ENCODE measurements around the gene TTC13. TPM values are rescaled to one million over a fixed set of nuclear protein-coding genes. Genes with fewer than 3 reads are reported as not detected.

Gene TTC13
- total and polyA plus RNA-seq, 2 of the 13 experiments (the other 11 are each of a cell fraction or from before 2014, with no cell fraction given) = 5.8 to 15.9 TPM

DNA sequence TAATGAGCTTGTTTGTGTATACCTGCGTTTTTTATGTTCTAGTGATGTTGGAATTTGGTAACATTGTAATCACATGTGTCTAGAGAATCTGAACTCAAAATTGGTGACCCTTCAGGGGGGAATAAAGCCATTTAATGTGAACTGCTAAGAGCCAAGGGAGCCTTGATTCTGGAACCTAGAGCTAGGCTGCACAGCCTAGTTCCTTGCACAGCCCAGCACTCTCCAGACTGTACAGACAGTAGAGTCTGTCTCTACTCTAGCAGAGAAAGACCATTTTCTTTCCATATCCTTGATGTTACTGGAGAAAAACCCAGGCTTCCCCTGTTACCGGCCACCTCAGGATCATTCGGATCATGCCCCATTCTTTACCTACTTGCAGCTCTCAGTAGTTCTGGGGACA, 8.8 kb upstream of the TTC13 start:
- 97% methylated on average over 3 of the region's 3 CpGs for WGBS (ENCODE audit: low lambda C conversion rate)
- TF ChIP-seq, protein P1, sequence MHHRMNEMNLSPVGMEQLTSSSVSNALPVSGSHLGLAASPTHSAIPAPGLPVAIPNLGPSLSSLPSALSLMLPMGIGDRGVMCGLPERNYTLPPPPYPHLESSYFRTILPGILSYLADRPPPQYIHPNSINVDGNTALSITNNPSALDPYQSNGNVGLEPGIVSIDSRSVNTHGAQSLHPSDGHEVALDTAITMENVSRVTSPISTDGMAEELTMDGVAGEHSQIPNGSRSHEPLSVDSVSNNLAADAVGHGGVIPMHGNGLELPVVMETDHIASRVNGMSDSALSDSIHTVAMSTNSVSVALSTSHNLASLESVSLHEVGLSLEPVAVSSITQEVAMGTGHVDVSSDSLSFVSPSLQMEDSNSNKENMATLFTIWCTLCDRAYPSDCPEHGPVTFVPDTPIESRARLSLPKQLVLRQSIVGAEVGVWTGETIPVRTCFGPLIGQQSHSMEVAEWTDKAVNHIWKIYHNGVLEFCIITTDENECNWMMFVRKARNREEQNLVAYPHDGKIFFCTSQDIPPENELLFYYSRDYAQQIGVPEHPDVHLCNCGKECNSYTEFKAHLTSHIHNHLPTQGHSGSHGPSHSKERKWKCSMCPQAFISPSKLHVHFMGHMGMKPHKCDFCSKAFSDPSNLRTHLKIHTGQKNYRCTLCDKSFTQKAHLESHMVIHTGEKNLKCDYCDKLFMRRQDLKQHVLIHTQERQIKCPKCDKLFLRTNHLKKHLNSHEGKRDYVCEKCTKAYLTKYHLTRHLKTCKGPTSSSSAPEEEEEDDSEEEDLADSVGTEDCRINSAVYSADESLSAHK (CRISPR knock-in tag; IDR thresholded peaks at IDR 0.05; ENCODE audit: borderline replicate concordance) = no peak
- TF ChIP-seq CHD4 (IDR thresholded peaks at IDR 0.05; ENCODE audit: borderline replicate concordance, low read length) = no peak
- no peak for TF ChIP-seq ZNF33B (CRISPR knock-in tag; IDR thresholded peaks at IDR 0.05)
- no peak for TF ChIP-seq ZNF570 (CRISPR knock-in tag; IDR thresholded peaks at IDR 0.05; ENCODE audit: borderline replicate concordance)
- TF ChIP-seq NFYC (CRISPR knock-in tag; IDR thresholded peaks at IDR 0.05) = no peak
- TF ChIP-seq, protein P2, sequence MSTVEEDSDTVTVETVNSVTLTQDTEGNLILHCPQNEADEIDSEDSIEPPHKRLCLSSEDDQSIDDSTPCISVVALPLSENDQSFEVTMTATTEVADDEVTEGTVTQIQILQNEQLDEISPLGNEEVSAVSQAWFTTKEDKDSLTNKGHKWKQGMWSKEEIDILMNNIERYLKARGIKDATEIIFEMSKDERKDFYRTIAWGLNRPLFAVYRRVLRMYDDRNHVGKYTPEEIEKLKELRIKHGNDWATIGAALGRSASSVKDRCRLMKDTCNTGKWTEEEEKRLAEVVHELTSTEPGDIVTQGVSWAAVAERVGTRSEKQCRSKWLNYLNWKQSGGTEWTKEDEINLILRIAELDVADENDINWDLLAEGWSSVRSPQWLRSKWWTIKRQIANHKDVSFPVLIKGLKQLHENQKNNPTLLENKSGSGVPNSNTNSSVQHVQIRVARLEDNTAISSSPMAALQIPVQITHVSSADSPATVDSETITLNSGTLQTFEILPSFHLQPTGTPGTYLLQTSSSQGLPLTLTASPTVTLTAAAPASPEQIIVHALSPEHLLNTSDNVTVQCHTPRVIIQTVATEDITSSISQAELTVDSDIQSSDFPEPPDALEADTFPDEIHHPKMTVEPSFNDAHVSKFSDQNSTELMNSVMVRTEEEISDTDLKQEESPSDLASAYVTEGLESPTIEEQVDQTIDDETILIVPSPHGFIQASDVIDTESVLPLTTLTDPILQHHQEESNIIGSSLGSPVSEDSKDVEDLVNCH (CRISPR knock-in tag; IDR thresholded peaks at IDR 0.05) = no peak
- no peak for TF ChIP-seq U2AF1 (optimal IDR thresholded peaks at IDR 0.05; ENCODE audit: low read depth, low read length)
- TF ChIP-seq MEIS1 (CRISPR knock-in tag; IDR thresholded peaks at IDR 0.05; ENCODE audit: borderline replicate concordance) = no peak
- no peak for TF ChIP-seq ZNF644 (CRISPR knock-in tag; IDR thresholded peaks at IDR 0.05; ENCODE audit: low read depth)
- TF ChIP-seq, protein P3, sequence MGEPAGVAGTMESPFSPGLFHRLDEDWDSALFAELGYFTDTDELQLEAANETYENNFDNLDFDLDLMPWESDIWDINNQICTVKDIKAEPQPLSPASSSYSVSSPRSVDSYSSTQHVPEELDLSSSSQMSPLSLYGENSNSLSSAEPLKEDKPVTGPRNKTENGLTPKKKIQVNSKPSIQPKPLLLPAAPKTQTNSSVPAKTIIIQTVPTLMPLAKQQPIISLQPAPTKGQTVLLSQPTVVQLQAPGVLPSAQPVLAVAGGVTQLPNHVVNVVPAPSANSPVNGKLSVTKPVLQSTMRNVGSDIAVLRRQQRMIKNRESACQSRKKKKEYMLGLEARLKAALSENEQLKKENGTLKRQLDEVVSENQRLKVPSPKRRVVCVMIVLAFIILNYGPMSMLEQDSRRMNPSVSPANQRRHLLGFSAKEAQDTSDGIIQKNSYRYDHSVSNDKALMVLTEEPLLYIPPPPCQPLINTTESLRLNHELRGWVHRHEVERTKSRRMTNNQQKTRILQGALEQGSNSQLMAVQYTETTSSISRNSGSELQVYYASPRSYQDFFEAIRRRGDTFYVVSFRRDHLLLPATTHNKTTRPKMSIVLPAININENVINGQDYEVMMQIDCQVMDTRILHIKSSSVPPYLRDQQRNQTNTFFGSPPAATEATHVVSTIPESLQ (CRISPR knock-in tag; conservative IDR thresholded peaks at IDR 0.05) = no peak
- TF ChIP-seq HNRNPK (IDR thresholded peaks at IDR 0.05; ENCODE audit: low read depth, low read length, poor library complexity, severe bottlenecking) = no peak
- TF ChIP-seq ZBTB3 (CRISPR knock-in tag; IDR thresholded peaks at IDR 0.05; ENCODE audit: borderline replicate concordance, low read depth) = no peak
- no peak for TF ChIP-seq ZNF547 (CRISPR knock-in tag; IDR thresholded peaks at IDR 0.05)
- no peak for TF ChIP-seq ZNF614 (CRISPR knock-in tag; IDR thresholded peaks at IDR 0.05; ENCODE audit: borderline replicate concordance)
- TF ChIP-seq XRCC5 (optimal IDR thresholded peaks at IDR 0.05; ENCODE audit: low read length) = no peak
- TF ChIP-seq GATA4 (IDR thresholded peaks at IDR 0.05; ENCODE audit: borderline replicate concordance, low read depth) = no peak
- TF ChIP-seq NFATC3 (CRISPR knock-in tag; IDR thresholded peaks at IDR 0.05) = no peak
- no peak for TF ChIP-seq ZNF607 (CRISPR knock-in tag; IDR thresholded peaks at IDR 0.05; ENCODE audit: borderline replicate concordance)
- no peak for TF ChIP-seq ZNF251 (CRISPR knock-in tag; IDR thresholded peaks at IDR 0.05)
- FAIRE-seq (no peak), DNase-seq (ENCODE audit: low spot score) (no peak), ATAC-seq (no peak)
- intact Hi-C loops (cut with micrococcal nuclease; ENCODE audit: unreplicated experiment) (no loop called here), in situ Hi-C loops (cut with HindIII; ENCODE audit: extremely low pct_ligation_motif_present, low pct_unique_long_range_greater_than_20kb) (no loop called here)
- Histone ChIP-seq H3K36me3 (replicated peaks in 1 of 2; ENCODE audit: control insufficient read depth in 1 of 2, insufficient read depth in 2 of 2, low read length in 2 of 2) (peaks cover 2 to 3% of the 10 kb centered on the region in 2 experiments; a peak in 4 of 5 replicates), H3K4me3 (replicated peaks in 1 of 3; ENCODE audit: insufficient read depth in 1 of 3, low read depth in 2 of 3, low read length in 3 of 3) (no peak overlapping the region), H4K20me1 (ENCODE audit: insufficient read depth, low read length) (no peaks in the 10 kb centered on the region), H3K79me2 (ENCODE audit: insufficient read depth, low read length) (no peaks in the 10 kb centered on the region), H3K4me1 (ENCODE audit: insufficient read depth, low read length) (no peaks in the 10 kb centered on the region), H3K27me3 (ENCODE audit: control insufficient read depth in 1 of 2, insufficient read depth in 2 of 2, low read length in 2 of 2) (no peaks in the 10 kb centered on the region), H3K4me2 (ENCODE audit: low read depth, low read length) (no peak overlapping the region), H3K9me3 (ENCODE audit: low read length) (no peaks in the 10 kb centered on the region), H3K27ac (ENCODE audit: extremely low read length, insufficient read depth, low read length) (no peak overlapping the region), H2AFZ (ENCODE audit: low read length) (no peak overlapping the region), H3K9ac (ENCODE audit: insufficient read depth, low read depth, low read length) (no peak overlapping the region)
- POLR2A ChIA-PET = no interaction called here
- BruUV-seq (replicated peaks) = no TSS peak
- CTCF ChIA-PET (ENCODE audit: low intra/inter-chr PET ratio, low total read pairs) = no interaction called here
